Fibroblast of lung (primary cell): ENCODE measurements around the gene CDK13. TPM values are rescaled to one million over a fixed set of nuclear protein-coding genes. Genes with fewer than 3 reads are reported as not detected.
A peak's percentile ranks its signal among the peaks of the same experiment; 100 is the strongest.

Source experiments
- DNase-seq, 2 donors: peaks; one replicate each; pipeline versions ENCODE4 v3.0.0 to v3.0.0-alpha.2; 2010; ENCODE audit warnings: low read depth in 2 of 2
- H2AFZ ChIP-seq: 2 replicates; pipeline ENCODE4 v1.5.1; 2012; ENCODE audit warnings: low read length, control low read depth, inconsistent platforms
- H3K27ac ChIP-seq: 2 replicates; pipeline ENCODE4 v1.5.1; 2011; ENCODE audit warnings: low read length, control low read depth; ENCODE audit not compliant: insufficient read depth
- H3K27me3 ChIP-seq: 2 replicates; pipeline ENCODE4 v1.5.1; 2011; ENCODE audit warnings: mild to moderate bottlenecking, low read length; ENCODE audit not compliant: control insufficient read depth, insufficient read depth
- H3K36me3 ChIP-seq: 2 replicates; pipeline ENCODE4 v1.5.1; 2011; ENCODE audit warnings: low read length; ENCODE audit not compliant: control insufficient read depth, insufficient read depth
- H3K4me1 ChIP-seq: 2 replicates; pipeline ENCODE4 v1.5.1; 2011; ENCODE audit warnings: low read length; ENCODE audit not compliant: control insufficient read depth, insufficient read depth; ENCODE audit errors: extremely low read depth
- H3K4me2 ChIP-seq: 2 replicates; pipeline ENCODE4 v1.5.1; 2011; ENCODE audit warnings: low read length, control low read depth; ENCODE audit not compliant: insufficient read depth; ENCODE audit errors: extremely low read depth
- H3K4me3 ChIP-seq, 4 experiments: fragments of 200-600 bp in 1 of 4; sonication (generic) in 1 of 4; replicated peaks in 1 of 4; 2 replicates each; pipeline ENCODE4 v1.5.1; 2011 to 2016; ENCODE audit warnings: low read length in 4 of 4, low read depth in 3 of 4, mild to moderate bottlenecking in 3 of 4, control low read depth in 2 of 4, inconsistent platforms in 1 of 4, mixed read lengths in 1 of 4; ENCODE audit not compliant: insufficient read depth in 1 of 4; ENCODE audit errors: control extremely low read depth in 1 of 4
- H3K79me2 ChIP-seq: 2 replicates; pipeline ENCODE4 v1.5.1; 2012; ENCODE audit warnings: mild to moderate bottlenecking, low read length, inconsistent platforms; ENCODE audit not compliant: control insufficient read depth, insufficient read depth
- H3K9ac ChIP-seq: 2 replicates; pipeline ENCODE4 v1.5.1; 2011; ENCODE audit warnings: mild to moderate bottlenecking, low read length, control low read depth; ENCODE audit not compliant: insufficient read depth
- H3K9me3 ChIP-seq: 2 replicates; pipeline ENCODE4 v1.5.1; 2012; ENCODE audit warnings: low read depth, low read length; ENCODE audit not compliant: control insufficient read depth, insufficient read depth
- H4K20me1 ChIP-seq: 2 replicates; pipeline ENCODE4 v1.5.1; 2011; ENCODE audit warnings: low read length; ENCODE audit not compliant: control insufficient read depth, insufficient read depth; ENCODE audit errors: extremely low read depth
- EZH2 ChIP-seq: IDR thresholded peaks from 2 replicates; pipeline ENCODE4 v1.5.1; 2012; ENCODE audit warnings: low read length, control low read depth, mild to moderate bottlenecking; ENCODE audit errors: missing control alignments
- polyA plus RNA-seq, 2 donors: library from polyadenylated mRNA; depleted of rRNA in 1 of 2; stranded (reverse) in 1 of 2; unstranded in 1 of 2; fragments of >200 nt; gene quantifications; 2 replicates each; pipeline ENCODE4 v1.2.1, GENCODE V29; 2011 to 2012; ENCODE audit warnings: missing spikeins in 1 of 2
- total RNA-seq: library from RNA; depleted of rRNA; stranded (reverse); fragments of >200 nt; gene quantifications from 2 replicates; pipeline ENCODE4 v1.2.1, GENCODE V29; 2014
- TF ChIP-seq, protein P1 (sequence below), 2 donors: IDR thresholded peaks in 1 of 2; conservative IDR thresholded peaks in 1 of 2; 1 replicate in 1 of 2; 2 replicates in 1 of 2; pipeline ENCODE4 v1.5.1; 2011 to 2012; ENCODE audit warnings: low read length in 2 of 2, control low read depth in 1 of 2, inconsistent platforms in 1 of 2, low read depth in 1 of 2, mild to moderate bottlenecking in 1 of 2

Gene CDK13
- total and polyA plus RNA-seq, 2 donors (not counting 1 experiment from before 2014, with no cell fraction given) = 35.3 to 76.8 TPM

DNA sequence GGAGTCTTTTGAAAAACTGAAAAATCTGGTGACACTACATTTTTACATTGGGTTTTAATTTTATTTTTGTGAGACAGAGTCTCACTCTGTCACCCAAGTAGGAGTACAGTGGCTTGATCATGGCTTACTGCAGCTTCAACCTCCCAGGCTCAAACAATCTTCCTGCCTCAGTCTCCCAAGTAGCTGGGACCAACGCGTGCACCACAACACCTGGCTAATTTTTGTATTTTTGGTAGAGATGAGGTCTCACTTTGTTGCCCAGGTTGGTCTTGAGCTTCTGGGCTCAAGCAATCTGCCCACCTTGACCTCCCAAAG, 172.8 kb downstream of the CDK13 start:
- Histone ChIP-seq H3K4me1 (no peaks in the 10 kb centered on the region), H3K4me3 (no peak overlapping the region), H2AFZ (no peak overlapping the region), H3K4me2 (no peak overlapping the region), H3K9ac (no peak overlapping the region), H3K27me3 (no peaks in the 10 kb centered on the region), H3K27ac (no peak overlapping the region), H3K36me3 (no peaks in the 10 kb centered on the region), H3K9me3 (no peaks in the 10 kb centered on the region), H4K20me1 (no peaks in the 10 kb centered on the region), H3K79me2 (peaks cover under 1% of the 10 kb centered on the region)
- no peak for DNase-seq
- TF ChIP-seq, protein P1, sequence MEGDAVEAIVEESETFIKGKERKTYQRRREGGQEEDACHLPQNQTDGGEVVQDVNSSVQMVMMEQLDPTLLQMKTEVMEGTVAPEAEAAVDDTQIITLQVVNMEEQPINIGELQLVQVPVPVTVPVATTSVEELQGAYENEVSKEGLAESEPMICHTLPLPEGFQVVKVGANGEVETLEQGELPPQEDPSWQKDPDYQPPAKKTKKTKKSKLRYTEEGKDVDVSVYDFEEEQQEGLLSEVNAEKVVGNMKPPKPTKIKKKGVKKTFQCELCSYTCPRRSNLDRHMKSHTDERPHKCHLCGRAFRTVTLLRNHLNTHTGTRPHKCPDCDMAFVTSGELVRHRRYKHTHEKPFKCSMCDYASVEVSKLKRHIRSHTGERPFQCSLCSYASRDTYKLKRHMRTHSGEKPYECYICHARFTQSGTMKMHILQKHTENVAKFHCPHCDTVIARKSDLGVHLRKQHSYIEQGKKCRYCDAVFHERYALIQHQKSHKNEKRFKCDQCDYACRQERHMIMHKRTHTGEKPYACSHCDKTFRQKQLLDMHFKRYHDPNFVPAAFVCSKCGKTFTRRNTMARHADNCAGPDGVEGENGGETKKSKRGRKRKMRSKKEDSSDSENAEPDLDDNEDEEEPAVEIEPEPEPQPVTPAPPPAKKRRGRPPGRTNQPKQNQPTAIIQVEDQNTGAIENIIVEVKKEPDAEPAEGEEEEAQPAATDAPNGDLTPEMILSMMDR (conservative IDR thresholded peaks at IDR 0.05 in 1 of 2, IDR thresholded peaks at IDR 0.05 in 1 of 2; ENCODE audit: low read depth in 1 of 2, low read length in 2 of 2) = no peak
- no peak for TF ChIP-seq EZH2

DNA sequence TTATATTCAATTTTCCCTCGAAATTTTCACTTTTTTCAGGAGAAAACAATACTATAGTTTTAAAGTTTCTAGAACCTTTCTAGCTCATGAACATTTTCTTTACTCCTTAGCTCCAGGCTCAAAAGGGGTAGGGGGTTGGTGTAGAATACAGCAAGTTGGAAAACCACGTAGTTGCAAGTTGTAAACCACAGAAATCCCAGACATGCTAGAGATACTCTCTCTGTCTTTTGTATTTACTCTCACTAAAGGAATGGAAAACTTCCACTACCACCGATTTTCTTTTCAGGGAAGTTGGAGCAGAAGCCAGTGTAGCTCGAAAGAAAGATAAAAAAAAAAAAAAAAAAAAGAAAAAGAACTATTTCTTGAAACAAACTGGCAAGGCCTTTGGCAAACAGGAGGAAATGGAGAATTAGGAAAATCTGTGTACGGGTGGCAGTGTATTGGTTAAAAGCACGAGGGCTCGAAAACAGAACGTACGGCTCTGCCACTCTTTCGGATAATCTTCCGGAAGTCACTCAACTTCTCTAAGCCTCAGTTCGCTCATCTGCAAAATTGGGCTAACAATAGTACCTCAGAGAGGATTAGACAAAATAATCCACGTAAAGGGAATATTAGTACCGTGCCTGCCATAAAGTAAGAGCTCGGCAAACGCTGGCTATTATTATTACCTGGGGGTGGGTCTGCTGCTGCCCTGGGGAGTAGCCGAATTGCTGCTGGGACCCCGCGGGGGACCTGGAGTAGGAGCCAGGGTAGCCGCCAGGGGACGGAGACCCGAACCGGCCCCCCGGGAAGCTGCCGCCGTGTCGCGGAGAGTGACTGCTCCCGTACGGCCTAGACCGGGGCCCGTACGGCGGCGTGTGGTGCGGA, 183.7 kb downstream of the CDK13 start:
- H3K27ac ChIP-seq = peak overlapping the region; percentile 91
- H3K27me3 ChIP-seq = no peaks in the 10 kb centered on the region
- H3K4me2 ChIP-seq = peak overlapping the region; percentile 85
- peak overlapping the region; percentile 86 for H2AFZ ChIP-seq
- H3K4me3 ChIP-seq = peak overlapping the region; percentile 90 to 99 (median 95)
- H3K4me1 ChIP-seq = peaks cover 2% of the 10 kb centered on the region
- peaks cover 40% of the 10 kb centered on the region for H3K79me2 ChIP-seq
- H3K36me3 ChIP-seq = no peaks in the 10 kb centered on the region
- no peaks in the 10 kb centered on the region for H4K20me1 ChIP-seq
- H3K9me3 ChIP-seq = no peaks in the 10 kb centered on the region
- peak; percentile 28 to 56 for DNase-seq
- H3K9ac ChIP-seq = peak overlapping the region; percentile 91
- no peak for TF ChIP-seq EZH2
- TF ChIP-seq, protein P1 (conservative IDR thresholded peaks at IDR 0.05 in 1 of 2, IDR thresholded peaks at IDR 0.05 in 1 of 2; ENCODE audit: low read depth in 1 of 2, low read length in 2 of 2) = no peak

DNA sequence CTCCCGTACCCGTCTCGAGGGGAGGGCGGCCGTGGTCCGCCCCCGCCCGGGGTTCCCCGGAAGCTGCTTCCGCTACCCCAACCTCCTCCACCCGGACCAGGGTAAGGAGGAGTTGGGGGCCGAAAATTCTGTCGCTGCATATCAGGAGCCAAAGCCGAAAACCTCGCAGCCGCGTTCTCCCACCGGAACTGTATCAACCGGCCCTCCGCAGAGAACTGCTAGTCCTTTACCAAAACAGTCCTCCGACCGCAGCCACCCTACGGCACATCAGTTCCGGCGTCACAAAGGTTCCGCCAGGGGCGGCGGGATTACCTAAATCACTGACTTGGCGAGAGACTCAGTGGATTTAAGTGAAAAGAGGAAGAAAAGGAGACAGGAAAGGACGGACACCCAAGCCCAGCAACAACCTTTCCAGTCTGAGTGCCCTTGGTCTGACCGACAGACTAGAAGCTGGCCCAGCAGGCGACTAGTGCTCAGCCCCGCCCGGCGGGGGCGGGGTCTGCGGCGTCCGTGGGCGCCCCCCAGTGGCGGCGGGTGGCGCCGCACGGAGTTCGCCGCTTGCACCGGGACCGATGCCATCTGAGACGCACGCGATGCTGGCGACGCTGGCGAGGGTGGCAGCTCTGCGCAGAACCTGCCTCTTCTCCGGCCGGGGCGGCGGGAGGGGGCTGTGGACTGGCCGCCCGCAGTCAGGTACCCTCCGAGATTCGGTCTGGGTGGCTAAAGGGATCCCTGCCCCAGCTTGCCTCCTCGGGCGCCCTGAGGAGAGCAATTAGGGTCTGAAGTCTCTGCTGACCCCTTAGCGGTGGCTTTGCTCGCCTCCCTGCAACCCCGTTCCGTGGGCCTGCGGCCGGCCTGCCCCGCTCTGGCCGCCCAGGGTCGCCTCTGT, 184.6 kb downstream of the CDK13 start, which contains the start of the genes MPLKIP and SUGCT:
MPLKIP (minus strand) TSS at position 195 of the 889 bp plus-strand sequence; CDS start at position 140, 55 bp downstream.
SUGCT (plus strand) TSS at position 578 of the 889 bp plus-strand sequence.
- no peak for TF ChIP-seq EZH2
- TF ChIP-seq, protein P1 (conservative IDR thresholded peaks at IDR 0.05 in 1 of 2, IDR thresholded peaks at IDR 0.05 in 1 of 2; ENCODE audit: low read depth in 1 of 2, low read length in 2 of 2) = peak; percentile 48 to 90
- Histone ChIP-seq H3K27ac (peak within 1 kb of the TSS; percentile 91), H2AFZ (peak within 1 kb of the TSS; percentile 100), H3K4me1 (peaks cover 2% of the 10 kb centered on the region), H3K4me3 (peak within 1 kb of the TSS; percentile 90 to 99 (median 95)), H3K9ac (peak within 1 kb of the TSS; percentile 91), H4K20me1 (no peaks in the 10 kb centered on the region), H3K9me3 (no peaks in the 10 kb centered on the region), H3K36me3 (no peaks in the 10 kb centered on the region), H3K4me2 (peak within 1 kb of the TSS; percentile 85), H3K79me2 (peaks cover 37% of the 10 kb centered on the region), H3K27me3 (no peaks in the 10 kb centered on the region)
- DNase-seq = peak; percentile 86 to 93
